ENCODE data around the gene UPK3BL2.
"Not testable (repeated sequence)": the region's sequence is repeated elsewhere in the genome, so short reads cannot be mapped to it uniquely, and the experiment has no call there.

The UPK3BL2 gene

DNA sequence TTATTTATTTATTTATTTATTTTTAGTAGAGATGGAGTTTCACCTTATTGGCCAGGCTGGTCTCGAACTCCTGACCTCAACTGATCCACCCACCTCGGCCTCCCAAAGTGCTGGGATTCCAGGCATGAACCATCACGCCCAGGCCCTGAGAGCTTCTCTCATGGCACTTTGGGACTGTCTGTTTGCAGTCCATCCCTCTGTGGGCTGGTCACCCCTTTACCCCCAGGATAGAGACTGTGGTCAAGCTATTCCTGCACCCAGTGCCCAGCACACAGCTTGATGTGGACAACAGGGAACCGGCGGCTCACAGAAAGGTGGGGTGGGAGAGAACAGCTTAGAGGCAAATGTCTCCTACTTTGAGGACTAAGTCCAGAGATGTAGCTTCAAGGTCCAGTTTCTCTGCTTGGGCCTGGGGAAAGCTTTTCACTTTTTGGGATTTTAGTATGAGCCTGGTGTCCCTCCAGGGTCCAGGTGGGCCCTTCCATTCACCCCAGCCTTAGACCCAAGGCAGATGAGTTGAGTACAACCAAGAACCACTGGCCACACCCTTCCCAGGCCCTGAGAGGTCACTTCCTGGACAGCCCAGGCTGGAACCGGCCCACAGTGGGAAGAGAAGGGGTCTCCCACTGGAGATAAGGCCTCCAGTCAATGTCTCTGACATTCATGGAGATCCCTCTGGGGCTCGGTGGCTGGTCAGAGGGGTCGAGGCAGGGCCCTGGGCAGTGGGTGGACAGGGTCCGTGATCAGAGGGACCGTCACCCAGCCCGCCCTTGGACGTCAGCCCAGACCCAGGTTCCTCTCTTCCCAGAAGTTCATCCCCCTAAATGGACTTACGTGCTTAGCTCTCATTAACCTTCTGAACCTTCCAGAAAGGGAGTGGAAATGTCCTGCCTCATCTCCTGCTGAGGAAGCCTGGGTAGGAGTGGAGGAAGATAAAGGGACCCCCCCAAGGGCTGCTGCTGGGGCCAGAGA is 15.4 kb downstream of the UPK3BL2 start:
- not testable (repeated sequence) for DNase-seq

DNA sequence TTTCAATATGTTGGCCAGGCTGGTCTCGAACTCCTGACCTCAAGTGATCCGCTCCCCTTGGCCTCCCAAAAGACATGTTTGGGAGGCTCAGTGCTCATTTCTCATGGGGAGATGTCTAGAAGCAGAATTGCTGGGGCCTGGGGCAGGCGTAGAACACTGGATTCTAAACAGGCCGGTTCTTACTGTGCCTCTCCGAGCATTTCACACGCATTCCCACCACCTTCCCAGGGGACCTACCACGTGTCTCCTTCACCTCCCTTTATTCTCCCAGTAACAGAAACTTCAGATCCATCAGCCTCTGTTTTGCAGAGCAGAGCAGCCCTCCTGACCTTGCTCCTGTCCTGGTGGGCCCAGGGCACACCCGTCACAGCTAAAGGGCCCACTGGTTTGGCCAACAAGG is 16.3 kb downstream of the UPK3BL2 start:
- DNase-seq: not testable (repeated sequence)

DNA sequence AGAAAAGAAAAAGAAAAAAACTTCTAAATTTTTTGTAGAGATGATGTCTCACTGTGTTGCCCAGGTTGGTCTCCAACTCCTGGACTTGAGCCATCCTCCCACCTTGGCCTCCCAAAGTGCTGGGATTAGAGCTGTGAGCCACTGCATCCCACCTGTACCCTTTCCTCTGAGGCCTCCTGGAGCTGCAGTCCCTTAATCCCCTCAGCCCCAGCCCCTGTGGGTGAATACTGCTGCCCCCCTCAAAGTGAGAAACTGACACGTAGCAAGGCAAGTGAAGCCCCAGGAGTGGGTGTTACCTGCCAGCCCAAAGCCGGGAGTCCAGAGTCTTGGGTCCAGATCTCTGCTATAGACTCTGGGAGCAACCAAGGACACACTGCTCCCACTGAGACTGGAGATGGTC is 18.7 kb downstream of the UPK3BL2 start:
- not testable (repeated sequence) for DNase-seq

DNA sequence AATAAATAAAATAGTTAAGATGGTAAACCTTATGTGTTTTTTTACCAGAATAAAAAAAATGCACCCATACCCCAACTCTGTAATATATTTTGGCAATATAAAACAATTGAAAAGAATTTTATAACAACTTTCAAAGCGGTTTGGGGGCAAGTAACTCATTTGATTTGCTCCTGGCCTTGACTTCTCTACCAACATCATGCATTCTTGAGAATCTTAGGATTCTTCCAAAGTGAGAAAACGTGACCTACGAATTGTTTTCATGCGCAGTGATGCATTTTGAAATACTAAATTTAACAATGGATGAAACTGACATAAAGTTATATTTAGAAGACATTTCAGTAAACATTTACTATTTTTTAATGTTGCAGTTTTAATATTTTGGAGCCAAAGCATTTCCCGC is 22.7 kb downstream of the UPK3BL2 start:
- not testable (repeated sequence) for DNase-seq

DNA sequence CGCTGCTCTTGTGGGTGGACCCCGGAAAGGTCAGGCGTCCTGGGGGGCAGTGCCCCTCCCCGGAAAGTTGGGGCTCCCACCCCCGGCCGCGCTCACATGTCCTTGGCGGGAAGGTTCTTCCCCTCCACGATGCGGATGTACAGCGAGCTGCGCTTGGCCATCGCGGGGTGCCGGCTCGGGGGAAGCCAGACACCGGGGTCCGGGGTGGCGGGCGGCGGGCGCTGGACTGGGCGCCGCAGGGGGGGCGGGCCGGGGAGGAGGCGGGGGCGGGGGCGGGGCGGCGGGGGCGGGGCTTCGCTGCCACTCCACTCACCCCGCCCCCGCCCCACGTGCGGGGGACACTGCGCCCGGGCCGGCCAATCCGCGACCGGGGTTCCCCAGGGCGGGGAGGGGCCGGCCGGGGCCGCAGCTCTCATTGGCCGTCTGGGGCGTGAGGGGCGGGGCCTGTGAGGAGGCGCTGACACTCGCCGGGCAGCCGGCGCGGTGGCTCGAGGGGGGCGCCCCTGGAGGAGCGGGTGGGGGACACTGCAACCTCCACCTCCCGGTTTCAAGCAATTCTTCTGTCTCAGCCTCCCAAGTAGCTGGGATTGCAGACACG is 25.8 kb downstream of the UPK3BL2 start, which contains the start of gene RASA4B:
Gene RASA4B, minus strand, starts transcription at position 228 of the 598 bp plus-strand sequence. Its CDS starts 67 bp downstream, at position 161.
- not testable (repeated sequence) for DNase-seq

DNA sequence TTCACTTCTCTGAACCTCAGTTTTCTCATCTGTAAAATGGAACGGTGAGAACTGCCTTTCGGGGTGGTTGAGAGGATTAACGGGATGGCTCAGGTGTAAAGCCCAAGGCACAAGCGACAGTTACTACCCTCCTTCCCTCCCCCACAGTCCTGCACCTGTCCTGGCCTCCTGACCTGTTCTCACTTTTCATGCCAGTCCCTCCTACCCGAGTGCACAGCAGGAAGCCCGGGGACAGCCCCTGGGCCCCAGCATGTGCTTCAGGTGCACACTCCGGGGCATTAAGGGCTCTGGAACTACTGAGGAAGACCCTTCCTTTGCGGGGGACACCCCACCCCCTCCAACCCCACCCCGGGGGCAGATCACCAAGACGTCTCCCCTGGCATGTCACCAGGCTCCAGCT is 26.5 kb downstream of the UPK3BL2 start:
- DNase-seq: not testable (repeated sequence)

DNA sequence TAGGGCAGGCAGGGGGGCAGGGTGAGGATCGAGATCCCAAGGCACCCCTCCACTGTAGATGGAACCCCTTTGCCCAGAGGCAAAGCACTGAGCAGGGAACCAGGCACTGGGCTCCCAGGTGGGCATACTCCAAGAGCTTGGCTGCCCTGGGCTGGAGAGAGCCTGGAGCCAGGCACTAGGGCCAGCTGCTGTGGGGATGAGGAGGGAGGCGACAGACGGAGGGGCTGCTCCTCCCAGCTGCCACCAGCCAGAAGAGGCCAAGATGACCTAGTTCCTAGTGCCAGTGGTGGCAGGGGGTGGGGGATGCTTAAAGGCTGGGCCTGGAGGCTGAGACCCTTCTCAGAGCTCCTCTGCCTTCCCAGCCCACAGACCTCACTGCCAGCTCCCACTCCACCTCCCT is 27.6 kb downstream of the UPK3BL2 start:
- DNase-seq: not testable (repeated sequence)

DNA sequence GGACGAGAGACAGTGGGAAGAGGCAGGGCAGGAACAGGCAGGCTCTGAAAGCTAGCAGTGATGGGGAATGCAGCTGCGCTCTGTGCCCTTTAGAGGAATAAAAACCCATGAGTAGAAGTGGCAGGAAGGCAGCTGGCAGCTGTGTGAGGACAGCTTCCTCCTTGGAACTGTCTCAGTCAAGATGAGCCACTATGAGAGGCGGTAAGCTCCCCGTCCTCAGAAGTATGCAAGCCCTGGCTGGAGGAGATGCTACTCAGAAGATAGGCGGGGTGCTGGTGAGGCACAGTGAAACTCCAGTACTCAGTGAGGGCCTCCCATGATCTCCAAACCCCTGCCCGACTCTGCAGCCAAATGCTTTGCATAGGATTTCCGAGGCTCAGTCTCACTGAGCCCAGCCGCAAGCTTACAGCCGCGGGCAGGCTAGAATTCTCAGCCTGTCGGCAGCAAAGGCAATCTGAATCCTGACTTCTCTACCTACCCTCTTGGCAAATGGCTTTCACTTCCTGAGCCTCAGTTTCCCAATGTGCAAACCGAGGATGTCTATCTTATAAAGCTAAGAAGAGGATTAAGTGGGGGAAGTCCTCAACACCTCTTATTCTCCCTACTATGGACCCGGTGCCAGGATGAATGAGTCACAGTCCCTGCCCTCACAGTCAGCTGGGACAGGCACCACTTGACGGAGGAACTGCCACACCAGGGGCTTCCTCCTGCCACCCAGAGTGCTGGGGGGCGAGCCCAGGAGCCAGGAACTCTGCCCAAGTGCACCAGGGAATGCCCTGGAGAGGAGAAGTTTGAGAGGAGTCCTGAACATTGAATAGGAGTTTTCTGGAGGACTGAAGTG is 28.4 kb downstream of the UPK3BL2 start:
- not testable (repeated sequence) for DNase-seq

DNA sequence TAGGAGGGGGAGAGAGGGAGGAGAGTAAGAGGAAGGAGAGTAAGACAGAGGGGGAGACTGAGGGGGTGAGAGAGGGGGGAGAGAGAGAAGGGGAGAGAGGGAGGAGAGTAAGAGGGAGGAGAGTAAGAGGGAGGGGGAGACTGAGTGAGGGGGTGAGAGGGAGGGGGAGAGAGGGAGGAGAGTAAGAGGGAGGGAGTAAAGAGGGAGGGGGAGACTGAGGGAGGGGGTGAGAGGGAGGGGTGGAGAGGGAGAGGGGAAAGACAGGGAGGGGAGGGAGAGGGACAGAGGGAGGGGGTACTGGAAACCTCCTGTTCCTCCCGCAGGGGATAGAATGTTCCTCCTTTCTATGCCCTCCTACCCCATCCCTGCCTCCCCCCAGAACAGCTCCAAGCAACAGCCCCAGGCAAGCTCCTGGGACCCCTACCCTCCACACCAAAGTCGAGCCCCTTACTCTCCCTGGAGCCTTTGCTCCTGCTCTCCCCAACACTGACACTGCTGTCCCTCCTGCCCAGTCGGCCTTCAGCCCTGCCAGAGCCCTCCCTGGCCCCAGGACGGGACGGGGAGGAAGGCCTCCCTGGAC is 30.8 kb downstream of the UPK3BL2 start:
- not testable (repeated sequence) for DNase-seq

DNA sequence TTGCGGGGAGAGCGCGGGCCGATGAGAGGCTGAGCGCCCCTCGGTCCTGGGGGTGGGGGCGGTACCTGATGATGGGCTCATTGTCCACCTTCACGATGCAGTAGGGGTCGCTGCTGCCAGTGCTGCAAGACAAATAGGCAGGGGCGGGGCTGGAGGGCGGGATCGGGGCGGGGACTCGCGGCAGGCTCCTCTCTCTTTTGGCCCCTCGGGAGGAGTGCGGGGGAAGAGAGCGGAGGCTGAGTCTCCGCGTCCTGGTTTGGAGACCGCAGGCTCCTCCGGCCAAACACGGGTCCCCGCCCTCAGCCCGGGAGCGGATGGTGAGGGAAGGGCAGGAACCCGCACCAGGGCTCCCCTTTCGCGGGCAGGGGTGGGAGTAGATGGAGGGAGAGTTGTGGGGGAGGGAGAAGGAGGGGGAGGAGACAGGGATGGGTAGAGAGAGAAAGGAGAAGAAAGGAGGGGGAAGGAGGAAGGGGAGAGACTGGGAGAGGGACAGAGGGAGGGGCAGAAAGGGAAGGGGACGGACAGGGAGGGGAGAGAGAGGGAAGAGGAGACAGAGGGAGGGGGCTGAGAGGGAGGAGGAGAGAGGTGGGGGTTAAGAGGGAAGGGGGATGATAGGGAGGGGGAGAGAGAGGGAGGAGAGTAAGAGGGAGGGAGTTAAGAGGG is 31.5 kb downstream of the UPK3BL2 start:
- not testable (repeated sequence) for DNase-seq

DNA sequence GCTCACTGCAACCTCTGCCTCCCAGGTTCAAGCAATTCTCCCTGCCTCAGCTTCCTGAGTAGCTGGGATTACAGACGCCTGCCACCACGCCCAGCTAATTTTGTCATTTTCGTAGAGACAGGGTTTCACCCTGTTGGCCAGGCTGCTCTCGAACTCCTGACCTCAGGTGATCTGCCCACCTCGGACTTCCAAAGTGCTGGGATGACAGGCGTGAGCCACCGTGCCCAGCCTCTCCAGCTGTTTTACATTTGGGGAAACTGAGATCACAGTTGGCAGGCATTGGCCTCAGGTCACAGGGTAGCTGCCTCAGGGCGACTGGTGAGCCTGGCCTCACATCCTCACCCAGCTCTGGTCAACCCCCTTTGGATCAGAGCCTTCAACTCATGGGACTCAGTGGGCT is 32.9 kb downstream of the UPK3BL2 start:
- not testable (repeated sequence) for DNase-seq

DNA sequence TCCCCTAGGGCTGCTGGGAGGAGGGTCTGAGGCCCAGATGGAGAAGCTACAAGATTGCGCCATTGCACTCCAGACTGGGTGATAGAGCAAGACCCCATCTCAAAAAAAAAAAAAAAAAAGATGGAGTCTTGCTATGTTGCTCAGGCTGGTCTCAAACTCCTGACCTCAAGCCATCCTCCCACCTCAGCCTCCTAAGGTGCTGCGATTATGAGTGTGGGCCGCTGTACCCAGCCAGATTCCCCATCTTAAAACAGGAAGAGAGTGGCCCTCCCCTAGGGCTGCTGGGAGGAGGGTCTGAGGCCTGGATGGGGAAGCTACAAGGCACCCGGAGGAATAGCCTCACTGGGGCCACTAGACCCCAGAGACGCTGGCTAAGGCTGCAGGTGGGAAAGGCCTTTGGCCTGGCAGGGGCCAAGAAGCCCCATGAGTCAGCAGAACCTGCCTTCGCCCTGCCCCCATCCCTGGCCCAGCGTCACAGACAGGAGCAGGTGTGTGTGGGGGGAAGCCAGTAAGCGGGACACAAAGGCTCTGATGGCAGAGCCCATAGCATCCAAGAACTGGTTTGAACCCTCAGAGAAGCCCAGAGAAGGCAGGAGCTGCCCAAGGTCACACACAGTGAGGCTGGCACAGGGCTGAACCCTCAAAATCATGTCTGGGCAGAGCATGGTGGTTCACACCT is 35.9 kb downstream of the UPK3BL2 start:
- not testable (repeated sequence) for DNase-seq

DNA sequence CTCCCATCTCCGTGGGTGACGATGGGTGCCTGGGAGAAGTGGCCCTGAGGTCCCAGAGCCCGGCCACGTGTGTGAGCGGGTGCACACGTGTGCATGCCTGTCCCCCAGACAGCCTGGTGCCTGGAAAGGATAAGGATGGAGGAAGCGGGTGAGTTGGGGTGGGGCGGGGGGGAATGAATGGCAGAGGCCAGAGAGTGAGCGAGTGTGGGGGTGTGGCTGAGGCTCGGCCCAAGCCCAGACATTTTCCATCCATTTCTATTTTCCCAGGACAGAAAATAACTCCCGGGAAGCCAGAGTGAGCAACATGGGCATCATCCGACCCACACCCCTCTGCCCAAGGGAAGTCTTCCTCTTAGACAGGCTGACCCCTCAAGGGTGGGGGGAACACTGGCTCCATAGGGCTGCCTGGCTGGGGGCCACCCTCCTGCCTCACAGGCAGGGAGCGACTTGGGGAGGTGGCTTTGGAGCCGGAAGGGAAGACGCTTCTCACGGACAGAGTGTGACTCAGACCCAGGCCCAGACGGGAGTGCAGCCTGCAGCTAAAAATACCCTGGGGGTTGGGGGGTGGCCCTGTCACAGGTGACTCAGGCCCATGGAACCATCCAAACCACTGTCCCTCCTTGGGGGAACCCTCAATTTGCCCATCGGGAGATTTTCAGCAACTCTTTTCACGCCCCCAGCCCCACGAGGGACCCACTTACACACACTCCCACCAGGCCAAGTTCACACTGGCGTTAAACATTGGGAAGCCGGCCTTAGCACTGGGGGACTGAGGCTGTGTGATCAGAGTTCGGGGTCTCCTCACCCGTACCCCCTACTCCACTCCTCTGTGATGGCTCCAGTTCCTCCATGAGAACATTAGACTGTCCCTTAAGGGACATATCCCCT is 38.0 kb downstream of the UPK3BL2 start:
- DNase-seq: not testable (repeated sequence)

DNA sequence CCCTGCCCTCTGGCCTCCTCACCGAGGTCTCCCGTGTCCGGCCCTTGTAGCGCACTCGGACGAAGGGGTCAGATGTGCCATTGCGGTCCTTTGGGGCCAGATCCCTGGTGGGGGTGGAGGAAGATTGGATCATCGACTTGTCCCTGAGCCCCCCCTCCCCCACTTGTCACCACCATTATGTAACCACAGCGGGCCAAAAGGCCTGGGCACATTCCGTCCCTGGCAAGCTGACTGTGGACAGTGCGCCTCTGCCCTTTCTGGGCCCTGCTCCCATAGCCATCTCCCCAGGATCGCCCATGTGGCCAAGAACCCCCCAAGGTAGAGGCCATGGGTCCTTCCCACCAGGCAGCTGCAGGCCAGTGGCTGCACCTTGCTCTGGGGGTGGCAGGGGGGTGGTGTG is 40.4 kb downstream of the UPK3BL2 start:
- DNase-seq: not testable (repeated sequence)

DNA sequence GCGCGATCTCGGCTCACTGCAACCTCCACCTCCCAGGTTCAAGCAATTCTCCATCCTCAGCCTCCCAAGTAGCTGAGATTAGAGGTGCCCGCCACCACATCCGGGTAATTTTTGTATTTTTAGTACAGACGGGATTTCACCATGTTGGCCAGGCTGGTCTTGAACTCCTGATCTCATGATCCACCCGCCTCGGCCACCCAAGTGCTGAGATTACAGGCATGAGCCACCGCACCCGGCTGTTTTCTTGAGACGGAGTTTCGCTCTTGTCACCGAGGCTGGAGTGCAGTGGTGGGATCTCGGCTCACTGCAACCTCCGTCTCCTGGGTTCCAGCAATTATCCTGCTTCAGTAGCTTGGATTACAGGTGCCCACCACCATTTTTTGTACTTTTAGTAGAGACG is 45.2 kb downstream of the UPK3BL2 start:
- not testable (repeated sequence) for DNase-seq

DNA sequence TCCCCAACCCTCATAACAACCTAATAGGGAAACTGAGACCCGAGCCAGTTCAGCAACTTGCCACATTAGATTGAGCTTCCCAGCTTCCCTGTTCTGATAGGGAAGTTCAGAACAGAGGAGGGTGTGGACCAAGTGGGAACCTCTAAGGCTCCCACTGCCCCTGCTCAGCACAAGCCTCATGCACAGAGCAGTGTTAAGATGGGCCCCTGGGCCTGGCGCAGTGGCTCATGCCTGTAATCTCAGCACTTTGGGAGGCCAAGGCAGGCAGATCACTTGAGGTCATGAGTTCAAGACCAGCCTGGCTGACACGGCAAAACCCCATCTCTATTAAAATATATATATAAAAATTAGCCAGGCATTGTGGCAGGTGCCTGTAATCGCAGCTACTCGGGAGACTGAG is 46.2 kb downstream of the UPK3BL2 start:
- not testable (repeated sequence) for DNase-seq

DNA sequence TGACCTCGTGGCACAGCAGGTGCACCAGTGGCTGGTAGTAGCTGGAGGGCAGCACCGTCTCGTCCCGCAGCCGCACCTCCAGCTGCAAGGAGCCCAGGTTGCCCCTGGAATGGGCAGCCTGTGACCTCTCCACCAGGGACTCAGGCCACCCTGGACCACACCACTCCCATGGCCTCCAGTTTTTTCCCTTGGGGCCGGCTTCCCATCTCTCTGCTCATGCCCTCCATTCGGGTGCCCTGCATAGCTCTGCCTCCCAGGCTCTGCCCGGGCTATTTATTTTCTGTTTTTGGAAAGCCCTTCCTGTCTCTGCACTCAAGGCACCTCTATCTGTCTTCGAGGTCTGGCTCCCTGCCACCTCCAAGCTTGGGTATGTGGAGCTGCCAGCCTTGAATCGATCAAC is 46.6 kb downstream of the UPK3BL2 start:
- DNase-seq: not testable (repeated sequence)

DNA sequence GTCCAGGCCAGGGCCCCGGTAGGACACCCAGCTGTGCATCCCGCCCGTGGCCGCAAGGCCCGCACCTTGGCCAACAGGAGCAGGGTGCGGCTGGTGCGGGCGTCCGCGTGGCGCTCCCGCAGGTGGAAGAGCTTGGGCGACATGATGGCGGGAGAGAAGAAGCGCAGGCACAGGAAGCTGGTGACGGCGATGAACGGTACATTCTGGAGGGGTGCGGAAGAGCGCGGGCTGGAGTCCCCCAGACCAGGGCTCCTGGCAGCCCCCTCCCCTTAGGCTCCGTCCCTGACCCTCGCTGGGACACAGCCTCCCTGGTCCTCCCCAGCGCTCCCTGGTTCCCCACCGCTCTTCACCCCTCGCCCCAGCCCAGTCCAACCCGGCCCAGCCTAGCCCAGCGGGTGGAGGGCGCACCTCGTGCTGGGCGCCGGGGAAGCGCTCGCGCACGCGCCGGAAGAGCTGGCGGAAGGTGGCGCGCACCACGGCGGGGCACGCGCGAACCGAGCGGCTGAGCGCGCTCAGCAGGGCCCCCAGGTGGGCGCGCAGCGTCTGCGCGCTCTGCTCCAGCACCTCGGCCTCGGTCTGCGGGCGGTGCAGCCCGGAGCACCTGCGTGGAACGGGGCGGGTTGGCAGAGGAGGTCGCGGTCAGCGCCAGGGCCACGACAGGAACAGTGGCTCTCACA is 48.9 kb downstream of the UPK3BL2 start:
- DNase-seq: not testable (repeated sequence)

DNA sequence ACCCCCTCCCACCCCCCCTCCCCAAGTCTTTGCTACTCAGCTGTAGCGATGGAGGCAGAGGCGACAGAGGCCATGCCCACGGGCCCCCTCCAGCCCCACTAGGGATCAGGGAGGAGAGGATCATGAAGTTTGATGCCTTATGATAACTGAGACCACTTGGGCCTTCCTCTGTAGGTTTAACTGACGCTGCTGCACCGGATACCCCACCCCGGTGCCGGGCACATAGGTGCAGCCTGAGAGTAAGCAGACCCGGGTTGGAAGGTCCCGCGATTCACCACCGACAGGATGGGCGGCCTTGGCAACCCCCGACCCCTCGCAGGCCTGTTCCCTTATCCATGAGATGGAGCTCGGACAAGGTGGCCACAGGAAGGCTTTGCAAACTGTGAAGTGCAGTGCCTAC is 49.5 kb downstream of the UPK3BL2 start:
- not testable (repeated sequence) for DNase-seq
